ENCODE results near the gene ST6GAL1. TPM values are rescaled to one million over a fixed set of nuclear protein-coding genes. Genes with fewer than 3 reads are reported as not detected.

Gene ST6GAL1
- polyA plus RNA-seq, 1 of the 3 experiments (the other 2 are of a cell fraction), result 3.9 TPM

DNA sequence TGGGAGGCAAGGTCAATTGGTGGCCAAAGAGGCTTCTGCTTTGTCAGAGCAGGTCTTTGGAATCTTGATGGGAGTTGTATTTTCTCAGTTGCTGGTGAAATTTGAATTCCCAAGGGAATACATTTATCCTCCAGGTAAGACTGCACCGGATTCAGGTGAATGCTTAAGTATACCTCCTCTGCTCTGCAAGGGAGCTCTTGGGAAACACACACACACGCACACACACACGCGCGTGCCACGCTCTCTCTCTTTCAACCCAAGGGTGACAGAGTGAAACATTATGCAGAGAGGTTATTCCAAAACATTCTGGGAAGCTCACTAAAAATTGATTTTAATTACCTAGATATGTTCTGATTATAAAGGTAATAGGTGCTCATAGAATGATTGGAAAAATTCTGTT, 33.7 kb downstream of the ST6GAL1 start:
- no peak overlapping the region for H3K4me2 ChIP-seq
- no peak overlapping the region for H2AFZ ChIP-seq (ENCODE audit: low read depth)
- DNase-seq, result no peak
- POLR2A ChIA-PET, result no interaction called here
- CTCF ChIA-PET, result interaction anchor here (0.6 kb wide), 1 partner anchor 201 kb away, joined by 3 read pairs; no protein-coding TSS in a partner anchor
- H3K9me3 ChIP-seq, result no peaks in the 10 kb centered on the region
- no peak for TF ChIP-seq TAF1 (IDR thresholded peaks at IDR 0.05; ENCODE audit: borderline replicate concordance, low read depth, low read length)
- TF ChIP-seq GATA2 (CRISPR knock-in tag; IDR thresholded peaks at IDR 0.05), result no peak
- TF ChIP-seq, protein P1, sequence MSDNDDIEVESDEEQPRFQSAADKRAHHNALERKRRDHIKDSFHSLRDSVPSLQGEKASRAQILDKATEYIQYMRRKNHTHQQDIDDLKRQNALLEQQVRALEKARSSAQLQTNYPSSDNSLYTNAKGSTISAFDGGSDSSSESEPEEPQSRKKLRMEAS (IDR thresholded peaks at IDR 0.05; ENCODE audit: low read depth), result no peak
- no peak for TF ChIP-seq FOSL2 (IDR thresholded peaks at IDR 0.05; ENCODE audit: borderline replicate concordance, low read depth)
- TF ChIP-seq MXI1 (IDR thresholded peaks at IDR 0.05; ENCODE audit: low read depth, low read length), result no peak
- TF ChIP-seq GABPA (IDR thresholded peaks at IDR 0.05; ENCODE audit: low read depth), result no peak
- TF ChIP-seq TCF12 (IDR thresholded peaks at IDR 0.05), result no peak
- no peak for TF ChIP-seq RAD21 (IDR thresholded peaks at IDR 0.05; ENCODE audit: low read length)
- no peaks in the 10 kb centered on the region for H3F3A ChIP-seq (replicated peaks; ENCODE audit: insufficient read depth)
- H3K4me1 ChIP-seq (ENCODE audit: control insufficient read depth in 1 of 2, insufficient read depth in 2 of 2, low read depth in 1 of 2, low read length in 1 of 2), result no peaks in the 10 kb centered on the region; a peak in 1 of 4 replicates
- no peak overlapping the region for H3K9ac ChIP-seq
- no peaks in the 10 kb centered on the region for H3K79me2 ChIP-seq (ENCODE audit: insufficient read depth)
- no peak overlapping the region for H3K4me3 ChIP-seq (ENCODE audit: low read depth in 2 of 2, low read length in 1 of 2)
- no peaks in the 10 kb centered on the region for H3K27me3 ChIP-seq (ENCODE audit: insufficient read depth)
- no peaks in the 10 kb centered on the region for H3K36me3 ChIP-seq (replicated peaks in 1 of 2; ENCODE audit: control insufficient read depth in 1 of 2, insufficient read depth in 2 of 2, low read length in 1 of 2)
- no peaks in the 10 kb centered on the region for H3K9me2 ChIP-seq
- no peaks in the 10 kb centered on the region for H4K20me1 ChIP-seq (ENCODE audit: insufficient read depth)
- WGBS (ENCODE audit: low lambda C conversion rate), result 89% methylated on average over 6 of the region's 6 CpGs
- H3K27ac ChIP-seq (ENCODE audit: low read depth in 2 of 2, low read length in 1 of 2), result no peak overlapping the region

DNA sequence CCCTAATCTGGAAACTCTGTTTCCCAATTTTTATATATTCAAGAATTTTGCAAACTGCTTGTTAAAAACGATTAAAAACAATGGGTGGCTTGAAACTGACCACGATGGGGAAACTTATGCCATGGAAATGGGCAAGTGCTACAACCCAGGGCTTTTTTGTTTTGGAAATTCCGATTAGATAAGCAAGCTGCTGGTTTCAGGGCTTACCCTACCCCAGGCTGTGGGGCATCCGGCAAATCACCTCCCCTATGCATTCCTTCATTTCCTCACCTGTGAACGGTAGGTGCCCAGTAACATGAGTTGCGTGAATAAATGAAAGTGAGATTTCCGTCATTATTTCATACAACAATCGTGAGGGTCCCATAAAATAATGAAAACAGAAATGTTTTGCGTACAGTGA, 34.3 kb downstream of the ST6GAL1 start:
- H3K9me2 ChIP-seq, result no peaks in the 10 kb centered on the region
- H3K9me3 ChIP-seq, result no peaks in the 10 kb centered on the region
- no peaks in the 10 kb centered on the region for H3K79me2 ChIP-seq (ENCODE audit: insufficient read depth)
- POLR2A ChIA-PET, result no interaction called here
- H3K36me3 ChIP-seq (replicated peaks in 1 of 2; ENCODE audit: control insufficient read depth in 1 of 2, insufficient read depth in 2 of 2, low read length in 1 of 2), result no peaks in the 10 kb centered on the region
- no peak overlapping the region for H3K4me2 ChIP-seq
- H3K27ac ChIP-seq (ENCODE audit: low read depth in 2 of 2, low read length in 1 of 2), result no peak overlapping the region
- DNase-seq, result no peak
- H3F3A ChIP-seq (replicated peaks; ENCODE audit: insufficient read depth), result no peaks in the 10 kb centered on the region
- TF ChIP-seq GABPA (IDR thresholded peaks at IDR 0.05; ENCODE audit: low read depth) (no peak), YY1 (IDR thresholded peaks at IDR 0.05; ENCODE audit: low read depth) (no peak), TEAD4 (IDR thresholded peaks at IDR 0.05; ENCODE audit: borderline replicate concordance, insufficient read depth) (no peak), POLR2AphosphoS5 (IDR thresholded peaks at IDR 0.05; ENCODE audit: low read depth, low read length) (no peak), CHD2 (IDR thresholded peaks at IDR 0.05; ENCODE audit: low read length, partially characterized antibody) (no peak), FOXJ3 (CRISPR knock-in tag; IDR thresholded peaks at IDR 0.05) (no peak), NFIC (IDR thresholded peaks at IDR 0.05; ENCODE audit: borderline replicate concordance) (no peak), FOXM1 (IDR thresholded peaks at IDR 0.05; ENCODE audit: low read depth) (no peak), RAD21 (IDR thresholded peaks at IDR 0.05; ENCODE audit: low read length) (no peak), MXI1 (IDR thresholded peaks at IDR 0.05; ENCODE audit: low read depth, low read length) (no peak), MEF2A (IDR thresholded peaks at IDR 0.05; ENCODE audit: borderline replicate concordance, low read depth) (no peak), RCOR1 (IDR thresholded peaks at IDR 0.05; ENCODE audit: low read length) (no peak), JUND (IDR thresholded peaks at IDR 0.05) (no peak)
- TF ChIP-seq, protein P2, sequence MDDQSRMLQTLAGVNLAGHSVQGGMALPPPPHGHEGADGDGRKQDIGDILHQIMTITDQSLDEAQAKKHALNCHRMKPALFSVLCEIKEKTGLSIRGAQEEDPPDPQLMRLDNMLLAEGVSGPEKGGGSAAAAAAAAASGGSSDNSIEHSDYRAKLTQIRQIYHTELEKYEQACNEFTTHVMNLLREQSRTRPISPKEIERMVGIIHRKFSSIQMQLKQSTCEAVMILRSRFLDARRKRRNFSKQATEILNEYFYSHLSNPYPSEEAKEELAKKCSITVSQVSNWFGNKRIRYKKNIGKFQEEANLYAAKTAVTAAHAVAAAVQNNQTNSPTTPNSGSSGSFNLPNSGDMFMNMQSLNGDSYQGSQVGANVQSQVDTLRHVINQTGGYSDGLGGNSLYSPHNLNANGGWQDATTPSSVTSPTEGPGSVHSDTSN (IDR thresholded peaks at IDR 0.05), result no peak
- TF ChIP-seq, protein P3, sequence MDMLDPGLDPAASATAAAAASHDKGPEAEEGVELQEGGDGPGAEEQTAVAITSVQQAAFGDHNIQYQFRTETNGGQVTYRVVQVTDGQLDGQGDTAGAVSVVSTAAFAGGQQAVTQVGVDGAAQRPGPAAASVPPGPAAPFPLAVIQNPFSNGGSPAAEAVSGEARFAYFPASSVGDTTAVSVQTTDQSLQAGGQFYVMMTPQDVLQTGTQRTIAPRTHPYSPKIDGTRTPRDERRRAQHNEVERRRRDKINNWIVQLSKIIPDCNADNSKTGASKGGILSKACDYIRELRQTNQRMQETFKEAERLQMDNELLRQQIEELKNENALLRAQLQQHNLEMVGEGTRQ (IDR thresholded peaks at IDR 0.05; ENCODE audit: borderline replicate concordance, low read depth, low read length), result no peak
- TF ChIP-seq, protein P4, sequence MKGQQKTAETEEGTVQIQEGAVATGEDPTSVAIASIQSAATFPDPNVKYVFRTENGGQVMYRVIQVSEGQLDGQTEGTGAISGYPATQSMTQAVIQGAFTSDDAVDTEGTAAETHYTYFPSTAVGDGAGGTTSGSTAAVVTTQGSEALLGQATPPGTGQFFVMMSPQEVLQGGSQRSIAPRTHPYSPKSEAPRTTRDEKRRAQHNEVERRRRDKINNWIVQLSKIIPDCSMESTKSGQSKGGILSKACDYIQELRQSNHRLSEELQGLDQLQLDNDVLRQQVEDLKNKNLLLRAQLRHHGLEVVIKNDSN (IDR thresholded peaks at IDR 0.05; ENCODE audit: borderline replicate concordance, low read depth), result no peak
- TF ChIP-seq, protein P1 (IDR thresholded peaks at IDR 0.05; ENCODE audit: low read depth), result no peak
- TF ChIP-seq, protein P5, sequence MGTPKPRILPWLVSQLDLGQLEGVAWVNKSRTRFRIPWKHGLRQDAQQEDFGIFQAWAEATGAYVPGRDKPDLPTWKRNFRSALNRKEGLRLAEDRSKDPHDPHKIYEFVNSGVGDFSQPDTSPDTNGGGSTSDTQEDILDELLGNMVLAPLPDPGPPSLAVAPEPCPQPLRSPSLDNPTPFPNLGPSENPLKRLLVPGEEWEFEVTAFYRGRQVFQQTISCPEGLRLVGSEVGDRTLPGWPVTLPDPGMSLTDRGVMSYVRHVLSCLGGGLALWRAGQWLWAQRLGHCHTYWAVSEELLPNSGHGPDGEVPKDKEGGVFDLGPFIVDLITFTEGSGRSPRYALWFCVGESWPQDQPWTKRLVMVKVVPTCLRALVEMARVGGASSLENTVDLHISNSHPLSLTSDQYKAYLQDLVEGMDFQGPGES (IDR thresholded peaks at IDR 0.05; ENCODE audit: low read depth, low read length), result no peak
- TF ChIP-seq, protein P6, sequence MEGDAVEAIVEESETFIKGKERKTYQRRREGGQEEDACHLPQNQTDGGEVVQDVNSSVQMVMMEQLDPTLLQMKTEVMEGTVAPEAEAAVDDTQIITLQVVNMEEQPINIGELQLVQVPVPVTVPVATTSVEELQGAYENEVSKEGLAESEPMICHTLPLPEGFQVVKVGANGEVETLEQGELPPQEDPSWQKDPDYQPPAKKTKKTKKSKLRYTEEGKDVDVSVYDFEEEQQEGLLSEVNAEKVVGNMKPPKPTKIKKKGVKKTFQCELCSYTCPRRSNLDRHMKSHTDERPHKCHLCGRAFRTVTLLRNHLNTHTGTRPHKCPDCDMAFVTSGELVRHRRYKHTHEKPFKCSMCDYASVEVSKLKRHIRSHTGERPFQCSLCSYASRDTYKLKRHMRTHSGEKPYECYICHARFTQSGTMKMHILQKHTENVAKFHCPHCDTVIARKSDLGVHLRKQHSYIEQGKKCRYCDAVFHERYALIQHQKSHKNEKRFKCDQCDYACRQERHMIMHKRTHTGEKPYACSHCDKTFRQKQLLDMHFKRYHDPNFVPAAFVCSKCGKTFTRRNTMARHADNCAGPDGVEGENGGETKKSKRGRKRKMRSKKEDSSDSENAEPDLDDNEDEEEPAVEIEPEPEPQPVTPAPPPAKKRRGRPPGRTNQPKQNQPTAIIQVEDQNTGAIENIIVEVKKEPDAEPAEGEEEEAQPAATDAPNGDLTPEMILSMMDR (IDR thresholded peaks at IDR 0.05), result no peak
- H2AFZ ChIP-seq (ENCODE audit: low read depth), result no peak overlapping the region
- no peaks in the 10 kb centered on the region for H4K20me1 ChIP-seq (ENCODE audit: insufficient read depth)
- CTCF ChIA-PET, result interaction anchor here (0.6 to 0.7 kb wide), 2 partner anchors 9 to 200 kb away, joined by 3 read pairs; no protein-coding TSS in a partner anchor
- no peak overlapping the region for H3K4me3 ChIP-seq (ENCODE audit: low read depth in 2 of 2, low read length in 1 of 2)
- H3K9ac ChIP-seq, result no peak overlapping the region
- H3K4me1 ChIP-seq (ENCODE audit: control insufficient read depth in 1 of 2, insufficient read depth in 2 of 2, low read depth in 1 of 2, low read length in 1 of 2), result no peaks in the 10 kb centered on the region; a peak in 1 of 4 replicates
- H3K27me3 ChIP-seq (ENCODE audit: insufficient read depth), result no peaks in the 10 kb centered on the region
- 81% methylated on average over 9 of the region's 9 CpGs for WGBS (ENCODE audit: low lambda C conversion rate)

Data from SK-N-SH (cell line).